ENCODE results near the gene SERPINI1.

SERPINI1 gene

DNA sequence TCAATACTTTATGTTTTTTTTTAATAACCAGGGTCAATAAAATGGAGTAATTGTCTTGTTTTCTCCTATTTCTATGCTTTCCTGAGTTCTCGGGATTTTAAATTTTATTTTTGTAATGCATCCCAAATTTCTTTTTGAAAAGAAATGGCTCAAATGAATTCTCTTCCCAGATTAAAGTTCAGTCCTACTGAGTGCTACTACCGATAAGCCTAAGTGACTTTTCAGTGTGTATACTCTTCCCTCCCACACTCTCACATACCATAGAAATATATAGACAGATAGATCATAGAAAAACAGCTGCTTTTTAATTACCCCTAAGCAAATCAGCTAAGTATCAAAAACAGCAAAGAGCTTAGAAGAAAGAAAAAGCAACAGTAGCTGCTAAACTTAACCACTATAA is 1.5 kb downstream of the SERPINI1 start:
- TF ChIP-seq, protein P1, sequence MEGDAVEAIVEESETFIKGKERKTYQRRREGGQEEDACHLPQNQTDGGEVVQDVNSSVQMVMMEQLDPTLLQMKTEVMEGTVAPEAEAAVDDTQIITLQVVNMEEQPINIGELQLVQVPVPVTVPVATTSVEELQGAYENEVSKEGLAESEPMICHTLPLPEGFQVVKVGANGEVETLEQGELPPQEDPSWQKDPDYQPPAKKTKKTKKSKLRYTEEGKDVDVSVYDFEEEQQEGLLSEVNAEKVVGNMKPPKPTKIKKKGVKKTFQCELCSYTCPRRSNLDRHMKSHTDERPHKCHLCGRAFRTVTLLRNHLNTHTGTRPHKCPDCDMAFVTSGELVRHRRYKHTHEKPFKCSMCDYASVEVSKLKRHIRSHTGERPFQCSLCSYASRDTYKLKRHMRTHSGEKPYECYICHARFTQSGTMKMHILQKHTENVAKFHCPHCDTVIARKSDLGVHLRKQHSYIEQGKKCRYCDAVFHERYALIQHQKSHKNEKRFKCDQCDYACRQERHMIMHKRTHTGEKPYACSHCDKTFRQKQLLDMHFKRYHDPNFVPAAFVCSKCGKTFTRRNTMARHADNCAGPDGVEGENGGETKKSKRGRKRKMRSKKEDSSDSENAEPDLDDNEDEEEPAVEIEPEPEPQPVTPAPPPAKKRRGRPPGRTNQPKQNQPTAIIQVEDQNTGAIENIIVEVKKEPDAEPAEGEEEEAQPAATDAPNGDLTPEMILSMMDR (IDR thresholded peaks at IDR 0.05; ENCODE audit: control extremely low read depth, extremely low read depth, low read depth, missing control alignments): no peak
- no peak for DNase-seq (ENCODE audit: extremely low spot score)
- CTCF ChIA-PET: interaction anchor here (0.6 to 3.4 kb wide), 3 partner anchors 12 to 357 kb away, joined by 3 to 20 read pairs (median 5); partner anchors contain the start of gene ZBBX

DNA sequence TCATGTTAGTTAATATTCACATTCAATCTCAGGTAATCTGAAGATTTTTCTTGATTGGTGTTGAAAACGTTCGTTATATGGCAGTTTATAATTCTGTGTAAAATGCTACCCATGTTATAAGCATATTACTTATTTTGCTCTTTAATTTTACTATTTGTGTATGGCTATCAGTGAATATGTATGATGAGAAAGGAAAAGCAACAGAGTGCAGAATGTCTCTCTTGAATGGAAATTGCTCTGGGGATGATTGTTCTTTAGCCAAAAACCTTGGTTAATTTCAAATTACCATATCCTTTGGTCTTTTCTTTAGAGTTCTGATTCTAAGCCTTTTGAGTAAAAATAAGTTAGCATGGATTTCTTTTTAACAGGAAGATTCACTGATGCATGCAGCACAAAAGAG is 2.5 kb downstream of the SERPINI1 start:
- TF ChIP-seq, protein P1 (IDR thresholded peaks at IDR 0.05; ENCODE audit: control extremely low read depth, extremely low read depth, low read depth, missing control alignments): no peak
- CTCF ChIA-PET: interaction anchor here (1.4 to 3.4 kb wide), 2 partner anchors 11 to 358 kb away, joined by 5 to 20 read pairs; partner anchors contain the start of gene ZBBX
- no peak for DNase-seq (ENCODE audit: extremely low spot score)
- POLR2A ChIA-PET: no interaction called here

More for the DNA sequence above, 1.5 kb downstream of the SERPINI1 start:
- POLR2A ChIA-PET: no interaction called here

DNA sequence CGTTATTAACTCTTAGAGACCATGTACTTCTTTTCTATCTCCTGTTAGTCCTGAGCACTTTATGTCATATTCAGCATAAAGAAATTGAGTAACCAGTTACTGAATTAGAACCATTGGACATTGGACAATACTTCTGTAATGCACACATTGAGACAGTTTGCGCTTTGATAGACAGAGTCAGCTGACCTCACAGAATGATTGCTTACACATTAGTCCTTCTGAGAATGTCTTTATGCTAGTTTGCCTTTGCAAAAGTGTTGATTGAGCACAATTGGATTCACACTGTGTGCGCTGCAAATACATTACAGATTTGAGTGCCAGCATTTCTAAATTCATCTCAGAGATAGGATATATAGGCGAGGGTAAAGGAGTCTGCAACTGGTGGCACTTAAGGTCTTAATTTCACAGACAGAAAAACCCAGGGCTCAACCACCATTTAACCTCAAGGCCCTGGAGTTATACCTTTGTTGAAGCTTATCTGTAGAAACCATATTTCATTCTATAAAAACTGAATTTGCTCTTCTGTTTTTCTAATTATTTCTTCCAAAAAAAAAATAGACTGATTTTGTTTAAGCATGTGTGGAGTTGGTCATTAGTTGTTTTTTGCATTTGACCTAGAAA is 3.8 kb downstream of the SERPINI1 start:
- TF ChIP-seq, protein P1 (IDR thresholded peaks at IDR 0.05; ENCODE audit: control extremely low read depth, extremely low read depth, low read depth, missing control alignments): no peak
- ChIA-PET POLR2A (no interaction called here), CTCF (interaction anchor here (2.3 kb wide), 1 partner anchor 10 kb away, joined by 23 read pairs; no protein-coding TSS in a partner anchor)
- no peak for DNase-seq (ENCODE audit: extremely low spot score)

GRCh38 chr3:167740961-167741587 is 5.6 kb downstream of the SERPINI1 start:
- ChIA-PET CTCF (interaction anchor here (0.8 to 3.6 kb wide), 17 partner anchors 8 to 361 kb away, joined by 3 to 27 read pairs (median 4); partner anchors contain the start of gene ZBBX), POLR2A (no interaction called here)
- TF ChIP-seq, protein P1 (IDR thresholded peaks at IDR 0.05; ENCODE audit: control extremely low read depth, extremely low read depth, low read depth, missing control alignments): peak; percentile 72
- peak; percentile 40 for DNase-seq (ENCODE audit: extremely low spot score)

- POLR2A ChIA-PET: no interaction called here
- CTCF ChIA-PET: interaction anchor here (1.6 to 3.6 kb wide), 5 partner anchors 14 to 362 kb away, joined by 3 to 27 read pairs (median 6); partner anchors contain the start of gene ZBBX
- TF ChIP-seq, protein P1 (IDR thresholded peaks at IDR 0.05; ENCODE audit: control extremely low read depth, extremely low read depth, low read depth, missing control alignments): no peak
- DNase-seq (ENCODE audit: extremely low spot score): no peak
Observed at GRCh38 chr3:167742338-167742737, 6.8 kb downstream of the SERPINI1 start.

GRCh38 chr3:167743799-167744198 is 8.3 kb downstream of the SERPINI1 start:
- TF ChIP-seq, protein P1 (IDR thresholded peaks at IDR 0.05; ENCODE audit: control extremely low read depth, extremely low read depth, low read depth, missing control alignments): no peak
- ChIA-PET CTCF (interaction anchor here (0.8 to 1.7 kb wide), 3 partner anchors 9 to 364 kb away, joined by 3 to 4 read pairs (median 4); partner anchors contain the start of genes PDCD10, SERPINI1 and ZBBX), POLR2A (no interaction called here)
- no peak for DNase-seq (ENCODE audit: extremely low spot score)
